Stimulated activated naive CD8-positive, alpha-beta T cell treated with anti-CD3 and anti-CD28 coated beads, Interleukin-15, amount 100 ng/mL, for 72 hours (primary cell): ENCODE results near the gene AHCYL2.
"Not testable (repeated sequence)": the region's sequence is repeated elsewhere in the genome, so short reads cannot be mapped to it uniquely, and the experiment has no call there.

Experiments
- ATAC-seq: fragments of 150-1000 bp; cut with Tn5 transposase; 2 replicates; pipeline ENCODE4 v1.10.0; 2021; ENCODE audit warnings: mild to moderate bottlenecking, moderate library complexity
- DNase-seq, 2 donors: peaks; one replicate each; pipeline ENCODE4 v3.0.0; 2021 to 2022
- H3K27ac Mint-ChIP-seq, 2 donors: one replicate each; pipeline ENCODE4 v1.8.0; 2022; ENCODE audit warnings: mild to moderate bottlenecking in 2 of 2, mixed read lengths in 2 of 2, moderate library complexity in 2 of 2
- H3K27me3 Mint-ChIP-seq: one replicate; pipeline ENCODE4 v1.8.0; 2022; ENCODE audit warnings: mixed read lengths
- H3K4me1 Mint-ChIP-seq: one replicate; pipeline ENCODE4 v1.8.0; 2022; ENCODE audit warnings: mild to moderate bottlenecking, mixed read lengths
- H3K4me3 Mint-ChIP-seq, 2 donors: one replicate each; pipeline ENCODE4 v1.8.0; 2022; ENCODE audit warnings: mild to moderate bottlenecking in 2 of 2, mixed read lengths in 2 of 2, moderate library complexity in 1 of 2
- H3K9me3 Mint-ChIP-seq, 2 donors: one replicate each; pipeline ENCODE4 v1.8.0; 2022; ENCODE audit warnings: mixed read lengths in 2 of 2

The AHCYL2 gene

DNA sequence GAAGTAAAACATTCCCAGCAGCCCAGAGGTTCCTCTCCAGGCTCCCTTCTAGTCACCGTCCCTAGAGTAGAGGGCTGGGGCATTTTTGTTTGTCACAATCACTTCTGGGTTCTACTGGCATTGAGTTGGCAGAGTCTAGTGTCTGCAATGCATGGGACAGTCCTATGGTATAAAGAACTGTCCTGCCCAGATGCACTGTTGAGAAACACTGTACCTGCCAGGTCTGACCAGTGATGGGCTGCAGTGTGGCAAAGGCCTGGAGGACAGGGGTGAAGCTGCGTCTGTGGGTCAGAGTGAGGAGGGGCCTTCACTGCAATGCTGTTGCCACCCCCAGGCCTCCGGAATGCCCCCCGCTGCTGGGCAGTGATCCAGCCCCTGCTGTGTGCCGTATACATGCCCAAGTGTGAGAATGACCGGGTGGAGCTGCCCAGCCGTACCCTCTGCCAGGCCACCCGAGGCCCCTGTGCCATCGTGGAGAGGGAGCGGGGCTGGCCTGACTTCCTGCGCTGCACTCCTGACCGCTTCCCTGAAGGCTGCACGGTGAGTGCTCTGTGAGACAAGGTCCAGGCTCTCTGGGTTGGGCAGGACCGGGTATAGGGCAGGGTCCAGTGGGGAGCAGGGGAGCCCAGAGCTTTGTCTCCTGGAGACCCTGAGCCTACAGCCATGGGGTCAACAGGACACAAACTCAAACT is 21.6 kb upstream of the AHCYL2 start:
- DNase-seq = no peak
- Mint-ChIP-seq H3K4me3 (no peak overlapping the region), H3K27me3 (no peaks in the 10 kb centered on the region), H3K9me3 (no peaks in the 10 kb centered on the region), H3K4me1 (no peaks in the 10 kb centered on the region), H3K27ac (no peak overlapping the region)
- ATAC-seq = no peak

DNA sequence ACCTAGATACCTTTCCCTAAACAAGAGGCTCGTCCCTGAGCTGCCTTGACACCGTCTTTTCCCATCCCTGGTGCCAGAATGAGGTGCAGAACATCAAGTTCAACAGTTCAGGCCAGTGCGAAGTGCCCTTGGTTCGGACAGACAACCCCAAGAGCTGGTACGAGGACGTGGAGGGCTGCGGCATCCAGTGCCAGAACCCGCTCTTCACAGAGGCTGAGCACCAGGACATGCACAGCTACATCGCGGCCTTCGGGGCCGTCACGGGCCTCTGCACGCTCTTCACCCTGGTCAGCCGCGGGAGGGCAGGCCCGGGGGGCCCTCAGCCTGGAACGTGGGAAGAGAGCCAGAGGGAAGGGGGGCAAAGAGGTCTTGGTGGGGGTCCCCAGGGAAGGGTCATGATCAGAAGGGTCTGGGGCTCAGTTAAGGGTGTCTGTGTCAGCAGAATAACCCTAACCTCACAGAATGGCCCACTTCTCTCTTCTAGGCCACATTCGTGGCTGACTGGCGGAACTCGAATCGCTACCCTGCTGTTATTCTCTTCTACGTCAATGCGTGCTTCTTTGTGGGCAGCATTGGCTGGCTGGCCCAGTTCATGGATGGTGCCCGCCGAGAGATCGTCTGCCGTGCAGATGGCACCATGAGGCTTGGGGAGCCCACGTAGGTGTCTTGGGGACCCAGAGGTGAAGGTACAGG is 19.6 kb upstream of the AHCYL2 start:
- ATAC-seq = no peak
- H3K4me3 Mint-ChIP-seq = no peak overlapping the region
- DNase-seq = no peak
- H3K27me3 Mint-ChIP-seq = peaks cover 14% of the 10 kb centered on the region
- H3K4me1 Mint-ChIP-seq = no peaks in the 10 kb centered on the region
- no peaks in the 10 kb centered on the region for H3K9me3 Mint-ChIP-seq
- H3K27ac Mint-ChIP-seq = no peak overlapping the region

GRCh38 chr7:129205987-129206785 is 18.6 kb upstream of the AHCYL2 start:
- no peak overlapping the region for H3K27ac Mint-ChIP-seq
- peaks cover 19% of the 10 kb centered on the region for H3K27me3 Mint-ChIP-seq
- ATAC-seq (no peak), DNase-seq (no peak)
- H3K4me1 Mint-ChIP-seq = no peaks in the 10 kb centered on the region
- no peaks in the 10 kb centered on the region for H3K9me3 Mint-ChIP-seq
- H3K4me3 Mint-ChIP-seq = no peak overlapping the region

DNA sequence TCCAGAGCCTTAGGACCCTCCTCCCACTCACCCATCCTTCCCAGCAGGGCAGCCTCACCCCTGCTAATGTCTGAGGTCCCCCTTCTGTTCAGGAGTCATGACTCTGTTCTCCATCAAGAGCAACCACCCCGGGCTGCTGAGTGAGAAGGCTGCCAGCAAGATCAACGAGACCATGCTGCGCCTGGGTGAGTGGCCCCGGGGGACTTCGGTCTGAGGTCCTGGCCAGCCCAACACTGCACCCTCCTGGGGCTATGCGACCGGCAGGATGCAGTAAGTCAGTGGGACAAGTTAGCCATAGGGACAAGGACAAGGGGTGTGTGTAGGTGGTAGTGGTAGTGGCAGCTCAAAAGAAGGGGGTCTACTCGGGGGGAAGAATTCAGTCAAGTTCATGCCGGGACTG is 16.2 kb upstream of the AHCYL2 start:
- Mint-ChIP-seq H3K9me3 (no peaks in the 10 kb centered on the region), H3K27ac (no peak overlapping the region), H3K27me3 (peaks cover 19% of the 10 kb centered on the region), H3K4me1 (no peaks in the 10 kb centered on the region), H3K4me3 (no peak overlapping the region)
- ATAC-seq (no peak), DNase-seq (no peak)

GRCh38 chr7:129209067-129209926 is 15.5 kb upstream of the AHCYL2 start:
- DNase-seq = no peak
- Mint-ChIP-seq H3K4me3 (no peak overlapping the region), H3K27me3 (peaks cover 19% of the 10 kb centered on the region), H3K27ac (peak overlapping the region in 1 of 2 donors; percentile 47), H3K4me1 (no peaks in the 10 kb centered on the region), H3K9me3 (no peaks in the 10 kb centered on the region)
- ATAC-seq = no peak

GRCh38 chr7:129210256-129210988 is 14.4 kb upstream of the AHCYL2 start:
- Mint-ChIP-seq H3K9me3 (no peaks in the 10 kb centered on the region), H3K27ac (peak overlapping the region in 1 of 2 donors; percentile 40), H3K4me1 (no peaks in the 10 kb centered on the region), H3K27me3 (peaks cover 19% of the 10 kb centered on the region), H3K4me3 (no peak overlapping the region)
- DNase-seq (peak; percentile 77 to 79), ATAC-seq (peak; percentile 90)

GRCh38 chr7:129210989-129211312 is 13.9 kb upstream of the AHCYL2 start:
- peaks cover 19% of the 10 kb centered on the region for H3K27me3 Mint-ChIP-seq
- H3K4me3 Mint-ChIP-seq = no peak overlapping the region
- H3K9me3 Mint-ChIP-seq = no peaks in the 10 kb centered on the region
- H3K4me1 Mint-ChIP-seq = no peaks in the 10 kb centered on the region
- DNase-seq (no peak), ATAC-seq (peak; percentile 31)
- peak overlapping the region in 1 of 2 donors; percentile 88 for H3K27ac Mint-ChIP-seq

- H3K4me1 Mint-ChIP-seq = no peaks in the 10 kb centered on the region
- DNase-seq = no peak
- peaks cover 19% of the 10 kb centered on the region for H3K27me3 Mint-ChIP-seq
- no peak for ATAC-seq
- H3K4me3 Mint-ChIP-seq = no peak overlapping the region
- H3K9me3 Mint-ChIP-seq = no peaks in the 10 kb centered on the region
- H3K27ac Mint-ChIP-seq = no peak overlapping the region
These were observed 12.7 kb upstream of the AHCYL2 start for GRCh38 chr7:129212126-129212525.

- Mint-ChIP-seq H3K27ac (no peak overlapping the region), H3K27me3 (peaks cover 19% of the 10 kb centered on the region), H3K4me1 (no peaks in the 10 kb centered on the region), H3K9me3 (no peaks in the 10 kb centered on the region), H3K4me3 (no peak overlapping the region)
- DNase-seq (no peak), ATAC-seq (no peak)
These were observed 12.2 kb upstream of the AHCYL2 start for GRCh38 chr7:129212596-129212995.

DNA sequence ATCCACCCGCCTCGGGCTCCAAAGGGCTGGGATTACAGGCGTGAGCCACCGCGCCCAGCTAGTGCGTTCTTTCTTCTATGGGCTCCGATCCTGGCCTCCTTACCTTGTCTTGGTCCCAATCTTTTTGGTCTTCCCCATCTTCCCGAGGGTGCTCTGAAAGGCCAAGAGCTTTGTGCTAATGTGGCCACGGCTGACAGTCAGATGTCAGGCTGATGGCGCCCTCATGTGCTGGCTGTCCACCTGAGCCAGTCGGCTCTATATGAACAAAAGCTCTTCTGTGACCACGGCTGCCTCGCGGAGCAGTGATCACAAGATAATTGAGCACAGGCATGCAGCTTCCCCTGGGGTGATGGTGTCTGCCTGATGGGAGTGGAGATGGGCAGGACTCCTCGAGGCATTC is 11.0 kb upstream of the AHCYL2 start:
- Mint-ChIP-seq H3K4me1 (peaks cover 5% of the 10 kb centered on the region), H3K9me3 (no peaks in the 10 kb centered on the region), H3K4me3 (no peak overlapping the region), H3K27me3 (peaks cover 25% of the 10 kb centered on the region), H3K27ac (no peak overlapping the region)
- no peak for ATAC-seq
- DNase-seq = no peak

- not testable (repeated sequence) for H3K4me1 Mint-ChIP-seq, H3K9me3 Mint-ChIP-seq, DNase-seq, H3K4me3 Mint-ChIP-seq, H3K27me3 Mint-ChIP-seq, H3K27ac Mint-ChIP-seq, ATAC-seq
These were observed 9.1 kb upstream of the AHCYL2 start for GRCh38 chr7:129215691-129216090.

- not testable (repeated sequence) for H3K27me3 Mint-ChIP-seq, H3K4me1 Mint-ChIP-seq, ATAC-seq, H3K4me3 Mint-ChIP-seq, H3K9me3 Mint-ChIP-seq, DNase-seq
- H3K27ac Mint-ChIP-seq = peak overlapping the region in 1 of 2 donors; percentile 12
These were observed 8.6 kb upstream of the AHCYL2 start for GRCh38 chr7:129216101-129216715.

DNA sequence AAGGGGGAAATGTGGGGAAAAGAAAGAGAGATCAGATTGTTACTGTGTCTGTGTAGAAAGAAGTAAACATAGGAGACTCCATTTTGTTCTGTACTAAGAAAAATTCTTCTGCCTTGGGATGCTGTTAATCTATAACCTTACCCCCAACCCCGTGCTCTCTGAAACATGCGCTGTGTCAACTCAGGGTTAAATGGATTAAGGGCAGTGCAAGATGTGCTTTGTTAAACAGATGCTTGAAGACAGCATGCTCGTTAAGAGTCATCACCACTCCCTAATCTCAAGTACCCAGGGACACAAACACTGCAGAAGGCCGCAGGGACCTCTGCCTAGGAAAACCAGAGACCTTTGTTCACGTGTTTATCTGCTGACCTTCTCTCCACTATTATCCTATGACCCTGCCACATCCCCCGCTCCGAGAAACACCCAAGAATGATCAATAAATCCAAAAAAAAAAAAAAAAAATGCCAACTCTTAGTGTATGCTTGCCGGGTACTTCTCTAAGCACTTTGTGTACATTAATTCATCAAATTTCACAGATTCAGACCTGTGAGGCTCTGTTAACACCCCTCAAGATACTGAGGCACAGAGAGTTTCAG is 7.9 kb upstream of the AHCYL2 start:
- H3K27me3 Mint-ChIP-seq, H3K27ac Mint-ChIP-seq: not testable (repeated sequence)

GRCh38 chr7:129218514-129219062 is 6.2 kb upstream of the AHCYL2 start:
- Mint-ChIP-seq H3K27ac (peak overlapping the region in 1 of 2 donors; percentile 27), H3K4me3 (no peak overlapping the region), H3K27me3 (peaks cover 7% of the 10 kb centered on the region), H3K4me1 (peaks cover 18% of the 10 kb centered on the region), H3K9me3 (no peaks in the 10 kb centered on the region)
- ATAC-seq (peak; percentile 87), DNase-seq (peak; percentile 74 to 78)

More for the DNA sequence above, 7.9 kb upstream of the AHCYL2 start:
- not testable (repeated sequence) for H3K4me3 Mint-ChIP-seq, ATAC-seq, H3K9me3 Mint-ChIP-seq, H3K4me1 Mint-ChIP-seq, DNase-seq
